GM21360 (cell line): ENCODE measurements around the gene SLC25A26.
A peak's percentile ranks its signal among the peaks of the same experiment; 100 is the strongest.
"Not testable (repeated sequence)": the region's sequence is repeated elsewhere in the genome, so short reads cannot be mapped to it uniquely, and the experiment has no call there.

Experiments used
- ATAC-seq: cut with Tn5 transposase; IDR thresholded peaks from one replicate; pipeline ENCODE4 v1.9.1; 2021; ENCODE audit warnings: mild to moderate bottlenecking, moderate library complexity; ENCODE audit not compliant: unreplicated experiment

Gene SLC25A26

GRCh38 chr3:66268864-66269263, 48.1 kb downstream of the SLC25A26 start:
- no peak for ATAC-seq

- ATAC-seq: no peak
These were observed 48.6 kb downstream of the SLC25A26 start for GRCh38 chr3:66269411-66269810.

GRCh38 chr3:66270288-66270687, 49.5 kb downstream of the SLC25A26 start:
- no peak for ATAC-seq

GRCh38 chr3:66270701-66271100, 49.9 kb downstream of the SLC25A26 start:
- no peak for ATAC-seq

GRCh38 chr3:66271231-66271630, 50.4 kb downstream of the SLC25A26 start:
- no peak for ATAC-seq

- no peak for ATAC-seq
These were observed 51.2 kb downstream of the SLC25A26 start for GRCh38 chr3:66272016-66272415.

GRCh38 chr3:66274837-66275236, 54.0 kb downstream of the SLC25A26 start:
- not testable (repeated sequence) for ATAC-seq

- no peak for ATAC-seq
These were observed 56.0 kb downstream of the SLC25A26 start for GRCh38 chr3:66276705-66277274.

- ATAC-seq: no peak
These were observed 58.4 kb downstream of the SLC25A26 start for GRCh38 chr3:66279168-66279567.

GRCh38 chr3:66280304-66280703, 59.5 kb downstream of the SLC25A26 start:
- ATAC-seq: no peak

- not testable (repeated sequence) for ATAC-seq
These were observed 71.1 kb downstream of the SLC25A26 start for GRCh38 chr3:66291922-66292321.

GRCh38 chr3:66297260-66297873, 76.6 kb downstream of the SLC25A26 start:
- no peak for ATAC-seq

- ATAC-seq: no peak
These were observed 77.1 kb downstream of the SLC25A26 start for GRCh38 chr3:66297900-66298299.

GRCh38 chr3:66298591-66298990, 77.8 kb downstream of the SLC25A26 start:
- ATAC-seq: no peak

GRCh38 chr3:66299085-66299484, 78.3 kb downstream of the SLC25A26 start:
- ATAC-seq: not testable (repeated sequence)

- no peak for ATAC-seq
These were observed 79.1 kb downstream of the SLC25A26 start for GRCh38 chr3:66299891-66300290.

- ATAC-seq: no peak
These were observed 81.5 kb downstream of the SLC25A26 start for GRCh38 chr3:66302288-66302687.

- ATAC-seq: no peak
These were observed 82.7 kb downstream of the SLC25A26 start for GRCh38 chr3:66303491-66303901.

- peak; percentile 51 for ATAC-seq
These were observed 83.5 kb downstream of the SLC25A26 start for GRCh38 chr3:66304293-66304692.

- not testable (repeated sequence) for ATAC-seq
These were observed 85.3 kb downstream of the SLC25A26 start for GRCh38 chr3:66306086-66306485.

GRCh38 chr3:66306991-66307390, 86.2 kb downstream of the SLC25A26 start:
- not testable (repeated sequence) for ATAC-seq

- no peak for ATAC-seq
These were observed 91.2 kb downstream of the SLC25A26 start for GRCh38 chr3:66312039-66312438.

GRCh38 chr3:66314455-66314854, 93.7 kb downstream of the SLC25A26 start:
- no peak for ATAC-seq
